H1 (cell line): ENCODE results near the gene VWA2. TPM values are rescaled to one million over a fixed set of nuclear protein-coding genes. Genes with fewer than 3 reads are reported as not detected.

Experiments used
- ATF3 ChIP-seq: IDR thresholded peaks from 2 replicates; pipeline ENCODE4 v1.6.1; 2011; ENCODE audit warnings: low read depth, mild to moderate bottlenecking, low read length; ENCODE audit not compliant: insufficient read depth
- CHD1 ChIP-seq: IDR thresholded peaks from 2 replicates; pipeline ENCODE4 v1.6.1; 2012; ENCODE audit warnings: low read depth, low read length, improper control_type of control experiment
- EGR1 ChIP-seq: IDR thresholded peaks from 2 replicates; pipeline ENCODE4 v1.6.1; 2011; ENCODE audit warnings: low read depth, low read length, borderline replicate concordance
- SRF ChIP-seq: IDR thresholded peaks from 2 replicates; pipeline ENCODE4 v1.6.1; 2011; ENCODE audit warnings: mild to moderate bottlenecking, low read depth, low read length, moderate library complexity
- TEAD4 ChIP-seq: IDR thresholded peaks from 2 replicates; pipeline ENCODE4 v1.6.1; 2012; ENCODE audit warnings: low read depth, low read length, inconsistent platforms, mixed read lengths
- polyA plus RNA-seq, 7 experiments: library from polyadenylated mRNA; depleted of rRNA in 3 of 7; stranded (reverse) in 5 of 7; unstranded in 2 of 7; fragments of >200 nt in 5 of 7; fragments of 200-250 nt in 2 of 7; gene quantifications; 1 replicate in 5 of 7; 2 replicates in 1 of 7; 4 replicates in 1 of 7; pipeline versions ENCODE4 v1.2.1 to v1.2.3, GENCODE V29; 2011 to 2013; ENCODE audit warnings: missing spikeins in 2 of 7, mixed read lengths in 2 of 7
- total RNA-seq: library from RNA; stranded (reverse); fragmentation: NEBNext Ultra II Directional; extraction: Animal tissue kit (Norgen Biotek cat#: 25700); gene quantifications from 2 replicates; pipeline ENCODE4 v1.2.1, GENCODE V29; 2021

Gene VWA2
- total and polyA plus RNA-seq, 2 of the 8 experiments (the other 6 are each of a cell fraction or from before 2014, with no cell fraction given), result 2.8 to 2.9 TPM

GRCh38 chr10:114212153-114212552, 26.9 kb upstream of the VWA2 start (continued):
- no peak for TF ChIP-seq ATF3
- TF ChIP-seq SRF, result no peak
- no peak for TF ChIP-seq EGR1
- TF ChIP-seq CHD1, result no peak
- no peak for TF ChIP-seq TEAD4
